Uterus (tissue), 4 donors: ENCODE measurements around the gene CORO6. TPM values are rescaled to one million over a fixed set of nuclear protein-coding genes. Genes with fewer than 3 reads are reported as not detected.

Source experiments
- DNase-seq, 2 donors: peaks; one replicate each; pipeline ENCODE4 v3.0.0-alpha.2; 2019 to 2020
- H3K27ac ChIP-seq, 2 donors: fragments of 200-600 bp; sonication (generic); 1 replicate in 1 of 2; 2 replicates in 1 of 2; pipeline ENCODE4 v1.5.1; 2016 to 2018
- H3K27me3 ChIP-seq, 2 donors: fragments of 200-600 bp; sonication (generic); one replicate each; pipeline ENCODE4 v1.5.1; 2018 to 2019; ENCODE audit warnings: control low read depth in 1 of 2
- H3K36me3 ChIP-seq, 2 donors: fragments of 200-600 bp; sonication (generic); one replicate each; pipeline ENCODE4 v1.5.1; 2019; ENCODE audit warnings: control low read depth in 1 of 2
- H3K4me1 ChIP-seq, 2 donors: fragments of 200-600 bp; sonication (generic); one replicate each; pipeline ENCODE4 v1.5.1; 2018 to 2019; ENCODE audit warnings: control low read depth in 1 of 2
- H3K4me3 ChIP-seq, 2 donors: fragments of 200-600 bp; sonication (generic); 1 replicate in 1 of 2; 2 replicates in 1 of 2; pipeline ENCODE4 v1.5.1; 2018 to 2019; ENCODE audit warnings: mild to moderate bottlenecking in 1 of 2
- H3K9me3 ChIP-seq, 2 donors: fragments of 200-600 bp; sonication (generic); one replicate each; pipeline ENCODE4 v1.5.1; 2019; ENCODE audit warnings: control low read depth in 1 of 2
- POLR2A ChIP-seq, 2 donors: fragments of 450-650 bp; IDR thresholded peaks; one replicate each; pipeline ENCODE4 v1.6.1; 2016; ENCODE audit warnings: antibody characterized with exemption in 2 of 2, mild to moderate bottlenecking in 1 of 2, moderate library complexity in 1 of 2
- intact Hi-C: fragments of 100-400 bp; cut with DNase I; formaldehyde crosslinking; loops from one replicate; pipeline ENCODE4 v1.15.1; 2023; ENCODE audit warnings: low total_unique reads
- total RNA-seq, 4 donors: library from RNA; depleted of rRNA in 3 of 4; stranded (reverse); fragments of >200 nt in 3 of 4; gene quantifications; one replicate each; pipeline versions ENCODE4 v1.1.0 to v1.2.4, GENCODE V29; 2014 to 2023
- TF ChIP-seq, protein P1 (sequence below), 4 experiments: fragments of 200-600 bp in 2 of 4; fragments of 450-650 bp in 2 of 4; sonication (generic) in 2 of 4; IDR thresholded peaks; one replicate each; pipeline ENCODE4 v1.5.1; 2016 to 2019; ENCODE audit warnings: antibody characterized with exemption in 4 of 4, mild to moderate bottlenecking in 2 of 4, moderate library complexity in 1 of 4
- donor health status: DM: yes; HTN: yes; CAD: no.

Gene CORO6
- total RNA-seq, 4 donors from 2014 or later, result 3.8 to 7.8 (median 5.1) TPM

DNA sequence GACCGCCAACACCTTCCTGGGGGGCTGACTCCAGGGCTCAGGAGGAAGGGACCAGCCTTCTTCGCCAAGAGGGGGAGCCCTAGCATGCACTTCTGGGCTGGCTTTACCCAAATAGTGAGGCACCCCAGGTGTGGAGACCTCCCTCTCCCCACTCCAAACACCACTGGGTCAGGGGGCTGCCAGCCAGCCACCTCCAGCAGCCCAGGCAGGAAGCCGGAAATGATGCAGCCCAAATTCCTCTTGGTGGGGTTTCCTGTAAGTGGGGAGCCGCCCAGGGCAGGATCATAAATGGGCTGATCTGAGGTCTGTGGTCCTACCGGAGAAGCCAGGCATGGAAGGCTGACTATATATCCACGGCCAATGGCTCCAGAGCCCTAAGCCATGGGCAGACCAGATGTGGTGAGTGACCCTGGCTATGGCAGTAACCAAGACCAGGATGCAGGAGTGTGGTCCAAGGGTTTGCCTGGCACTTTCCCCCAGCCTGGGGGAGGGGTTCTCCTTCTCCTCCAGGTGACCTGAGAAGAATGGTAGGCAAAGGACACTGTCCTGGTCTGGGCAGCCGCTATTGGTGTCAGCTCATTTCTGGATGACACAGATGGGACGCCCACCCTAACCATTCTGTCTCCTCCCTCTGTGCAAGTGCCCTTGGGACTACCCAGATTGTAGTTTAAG is 37.5 kb downstream of the CORO6 start:
- Histone ChIP-seq H3K4me3 (peak overlapping the region in 1 of 2 donors; percentile 2), H3K36me3 (no peaks in the 10 kb centered on the region), H3K9me3 (no peaks in the 10 kb centered on the region), H3K4me1 (peaks cover 0 to 8% of the 10 kb centered on the region in 2 donors), H3K27me3 (no peaks in the 10 kb centered on the region), H3K27ac (peak overlapping the region; percentile 53 to 55)
- DNase-seq, result peak; percentile 16 to 58
- TF ChIP-seq, protein P1, sequence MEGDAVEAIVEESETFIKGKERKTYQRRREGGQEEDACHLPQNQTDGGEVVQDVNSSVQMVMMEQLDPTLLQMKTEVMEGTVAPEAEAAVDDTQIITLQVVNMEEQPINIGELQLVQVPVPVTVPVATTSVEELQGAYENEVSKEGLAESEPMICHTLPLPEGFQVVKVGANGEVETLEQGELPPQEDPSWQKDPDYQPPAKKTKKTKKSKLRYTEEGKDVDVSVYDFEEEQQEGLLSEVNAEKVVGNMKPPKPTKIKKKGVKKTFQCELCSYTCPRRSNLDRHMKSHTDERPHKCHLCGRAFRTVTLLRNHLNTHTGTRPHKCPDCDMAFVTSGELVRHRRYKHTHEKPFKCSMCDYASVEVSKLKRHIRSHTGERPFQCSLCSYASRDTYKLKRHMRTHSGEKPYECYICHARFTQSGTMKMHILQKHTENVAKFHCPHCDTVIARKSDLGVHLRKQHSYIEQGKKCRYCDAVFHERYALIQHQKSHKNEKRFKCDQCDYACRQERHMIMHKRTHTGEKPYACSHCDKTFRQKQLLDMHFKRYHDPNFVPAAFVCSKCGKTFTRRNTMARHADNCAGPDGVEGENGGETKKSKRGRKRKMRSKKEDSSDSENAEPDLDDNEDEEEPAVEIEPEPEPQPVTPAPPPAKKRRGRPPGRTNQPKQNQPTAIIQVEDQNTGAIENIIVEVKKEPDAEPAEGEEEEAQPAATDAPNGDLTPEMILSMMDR (IDR thresholded peaks at IDR 0.05), result peak in 2 of 4 experiments; percentile 7 to 23
- TF ChIP-seq POLR2A (IDR thresholded peaks at IDR 0.05), result peak in 1 of 2 donors; percentile 10
- intact Hi-C loops, result no loop called here

DNA sequence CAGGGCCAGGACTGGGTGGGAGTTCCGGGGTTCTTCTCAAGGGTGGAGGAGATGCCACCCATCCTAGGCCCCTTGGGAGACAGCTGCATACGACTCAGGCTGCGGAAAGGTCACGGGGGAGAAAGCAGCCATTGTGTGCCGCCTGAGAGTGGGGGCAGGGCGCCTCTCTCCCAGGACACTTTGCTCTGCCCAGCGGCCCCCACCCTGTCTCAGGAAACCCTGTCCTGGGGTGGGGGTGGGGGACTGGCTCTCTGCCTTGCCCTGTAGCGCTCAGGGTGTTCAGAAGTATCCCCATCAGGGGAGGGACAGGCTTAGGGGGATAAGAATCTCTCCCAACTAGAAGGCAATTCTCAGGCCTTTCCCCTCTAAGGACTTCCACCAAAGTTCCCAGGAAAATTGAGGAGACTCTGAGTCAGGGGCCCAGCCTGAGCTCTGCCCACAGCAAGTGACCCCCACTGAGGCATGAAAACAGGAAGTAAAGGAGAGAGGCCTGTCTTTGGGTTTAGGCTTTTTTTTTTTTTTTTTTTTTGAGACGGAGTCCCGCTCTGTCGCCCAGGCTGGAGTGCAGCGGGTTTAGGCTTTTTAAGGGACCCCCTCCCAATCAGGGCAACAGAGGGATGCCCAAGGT is 38.1 kb downstream of the CORO6 start:
- Histone ChIP-seq H3K36me3 (no peaks in the 10 kb centered on the region), H3K27me3 (no peaks in the 10 kb centered on the region), H3K27ac (peak overlapping the region; percentile 53 to 54), H3K9me3 (no peaks in the 10 kb centered on the region), H3K4me3 (no peak overlapping the region), H3K4me1 (peaks cover 0 to 6% of the 10 kb centered on the region in 2 donors)
- TF ChIP-seq, protein P1 (IDR thresholded peaks at IDR 0.05), result no peak
- no peak for TF ChIP-seq POLR2A (IDR thresholded peaks at IDR 0.05)
- DNase-seq, result peak in 1 of 2 donors; percentile 21
- intact Hi-C loops, result no loop called here

DNA sequence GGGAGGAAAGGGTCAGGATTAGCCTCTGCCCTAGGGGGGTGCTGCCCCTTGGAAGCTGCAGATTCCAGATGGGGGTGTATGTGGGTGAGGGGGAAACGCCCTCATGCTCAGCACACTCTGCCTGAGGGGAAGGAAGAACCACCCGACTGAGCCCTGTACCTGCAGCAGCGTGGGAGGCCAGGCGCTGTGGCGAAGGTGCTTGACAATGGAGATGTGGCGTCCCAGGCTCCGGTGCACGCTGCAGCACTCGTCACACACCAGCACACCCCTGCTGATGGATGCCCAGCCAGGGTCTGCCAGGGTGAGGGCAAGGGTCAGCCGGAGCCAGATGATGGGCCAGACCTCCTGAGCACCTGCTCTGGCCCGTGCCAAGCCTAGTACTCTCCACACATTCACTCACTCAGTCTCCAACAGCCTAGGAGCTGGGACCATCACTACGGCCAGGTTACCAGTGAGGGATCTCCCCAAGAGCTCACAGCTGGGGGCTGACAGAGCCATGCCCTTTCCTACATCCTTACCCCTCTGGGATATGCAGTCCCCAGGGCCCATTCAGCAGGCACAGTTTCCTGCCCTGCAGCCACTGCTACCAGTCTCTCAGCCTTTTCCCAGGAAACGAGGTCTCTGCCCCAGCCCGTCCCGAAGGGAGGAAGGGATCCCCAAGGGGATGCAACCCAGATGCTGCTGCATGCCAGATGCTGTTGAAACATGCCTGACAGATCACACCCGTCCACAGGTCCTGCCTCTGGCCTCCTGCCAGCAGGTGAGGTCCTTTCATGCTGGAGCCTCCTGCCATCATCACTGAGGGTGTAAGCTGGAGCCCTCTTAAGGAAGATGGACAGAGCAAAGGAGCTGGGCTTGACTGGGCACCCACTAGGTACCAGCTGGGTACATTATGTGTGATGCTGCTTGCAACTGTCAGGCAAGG is 39.1 kb downstream of the CORO6 start:
- no peak overlapping the region for H3K4me3 ChIP-seq
- no peaks in the 10 kb centered on the region for H3K36me3 ChIP-seq
- no peaks in the 10 kb centered on the region for H3K27me3 ChIP-seq
- no peaks in the 10 kb centered on the region for H3K9me3 ChIP-seq
- peak; percentile 17 to 28 for DNase-seq
- H3K4me1 ChIP-seq, result peaks cover 0 to 6% of the 10 kb centered on the region in 2 donors
- intact Hi-C loops, result no loop called here
- peak overlapping the region in 1 of 2 donors; percentile 53 for H3K27ac ChIP-seq
- TF ChIP-seq, protein P1 (IDR thresholded peaks at IDR 0.05), result no peak
- no peak for TF ChIP-seq POLR2A (IDR thresholded peaks at IDR 0.05)

DNA sequence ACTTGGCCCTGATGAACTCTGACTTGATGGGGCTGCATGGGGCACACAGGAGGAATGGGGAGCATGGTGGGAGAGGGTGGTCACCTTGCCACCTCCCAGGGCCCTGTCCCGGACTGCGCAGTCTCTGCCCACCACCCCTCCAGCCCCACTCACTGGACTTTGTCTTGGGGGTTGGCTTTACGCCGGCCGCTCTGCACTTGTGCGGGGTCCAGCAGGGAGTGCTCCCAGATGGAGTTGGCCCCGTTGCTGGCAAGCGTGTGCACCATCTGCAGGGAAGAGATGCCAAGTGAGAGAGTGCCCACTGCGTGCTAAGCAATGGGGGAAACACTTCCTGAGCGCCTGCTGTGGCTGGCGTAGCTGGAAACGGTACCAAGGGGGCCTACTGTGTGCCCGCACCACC is 39.9 kb downstream of the CORO6 start:
- H3K36me3 ChIP-seq, result no peaks in the 10 kb centered on the region
- no peak overlapping the region for H3K27ac ChIP-seq

More for the DNA sequence above, 39.9 kb downstream of the CORO6 start:
- TF ChIP-seq, protein P1 (IDR thresholded peaks at IDR 0.05), result no peak
- no peak for TF ChIP-seq POLR2A (IDR thresholded peaks at IDR 0.05)
- Histone ChIP-seq H3K27me3 (no peaks in the 10 kb centered on the region), H3K4me3 (no peak overlapping the region), H3K4me1 (peaks cover 0 to 5% of the 10 kb centered on the region in 2 donors), H3K9me3 (no peaks in the 10 kb centered on the region)
- intact Hi-C loops, result no loop called here
- DNase-seq, result no peak
